ENCODE data around the gene PCDH11X. TPM values are rescaled to one million over a fixed set of nuclear protein-coding genes. Genes with fewer than 3 reads are reported as not detected.

PCDH11X gene
- total RNA-seq, 2 donors from 2014 or later: 0.14 to 0.51 TPM

Small RNAs within 50 kb of the gene (small RNA-seq; reads per million reads assigned to genes)
- gene RNU2-26P: 0 reads per million in 2 donors

Measured in prostate gland (tissue), 2 donors.